ENCODE results near the gene AGAP1. TPM values are rescaled to one million over a fixed set of nuclear protein-coding genes. Genes with fewer than 3 reads are reported as not detected.

The AGAP1 gene
- total RNA-seq, 1 donor from 2014 or later = 47.2 TPM

DNA sequence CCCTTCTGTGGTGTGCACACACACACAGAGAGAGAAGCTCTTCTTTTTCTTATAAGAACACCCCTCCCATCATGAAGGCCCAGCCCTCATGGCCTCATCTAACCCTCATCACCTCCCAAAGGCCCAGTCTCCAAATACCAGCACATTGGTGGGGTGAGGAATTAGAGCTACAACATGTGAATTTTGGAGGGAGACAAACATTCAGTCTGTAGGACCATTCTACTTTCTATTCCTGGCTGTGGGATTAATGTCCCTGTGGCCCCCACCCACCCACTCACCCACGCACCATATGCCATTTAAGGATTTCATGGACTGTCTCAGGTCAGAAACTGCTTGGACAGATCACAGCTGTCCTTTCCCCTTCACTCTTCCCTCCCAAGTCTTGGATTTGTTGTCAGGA lies 484.2 kb downstream of the AGAP1 start:
- Mint-ChIP-seq H3K4me1 (ENCODE audit: low read depth) (peaks cover 4% of the 10 kb centered on the region), H3K27me3 (no peaks in the 10 kb centered on the region), H3K36me3 (ENCODE audit: insufficient read depth) (peaks cover 5% of the 10 kb centered on the region), H3K27ac (no peak overlapping the region), H3K4me3 (ENCODE audit: low read depth) (no peak overlapping the region), H3K9me3 (ENCODE audit: low read depth) (no peaks in the 10 kb centered on the region)
- DNase-seq (ENCODE audit: low spot score, unreplicated experiment) = no peak
- TF ChIP-seq, protein P1, sequence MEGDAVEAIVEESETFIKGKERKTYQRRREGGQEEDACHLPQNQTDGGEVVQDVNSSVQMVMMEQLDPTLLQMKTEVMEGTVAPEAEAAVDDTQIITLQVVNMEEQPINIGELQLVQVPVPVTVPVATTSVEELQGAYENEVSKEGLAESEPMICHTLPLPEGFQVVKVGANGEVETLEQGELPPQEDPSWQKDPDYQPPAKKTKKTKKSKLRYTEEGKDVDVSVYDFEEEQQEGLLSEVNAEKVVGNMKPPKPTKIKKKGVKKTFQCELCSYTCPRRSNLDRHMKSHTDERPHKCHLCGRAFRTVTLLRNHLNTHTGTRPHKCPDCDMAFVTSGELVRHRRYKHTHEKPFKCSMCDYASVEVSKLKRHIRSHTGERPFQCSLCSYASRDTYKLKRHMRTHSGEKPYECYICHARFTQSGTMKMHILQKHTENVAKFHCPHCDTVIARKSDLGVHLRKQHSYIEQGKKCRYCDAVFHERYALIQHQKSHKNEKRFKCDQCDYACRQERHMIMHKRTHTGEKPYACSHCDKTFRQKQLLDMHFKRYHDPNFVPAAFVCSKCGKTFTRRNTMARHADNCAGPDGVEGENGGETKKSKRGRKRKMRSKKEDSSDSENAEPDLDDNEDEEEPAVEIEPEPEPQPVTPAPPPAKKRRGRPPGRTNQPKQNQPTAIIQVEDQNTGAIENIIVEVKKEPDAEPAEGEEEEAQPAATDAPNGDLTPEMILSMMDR (IDR thresholded peaks at IDR 0.05; ENCODE audit: unreplicated experiment) = no peak

DNA sequence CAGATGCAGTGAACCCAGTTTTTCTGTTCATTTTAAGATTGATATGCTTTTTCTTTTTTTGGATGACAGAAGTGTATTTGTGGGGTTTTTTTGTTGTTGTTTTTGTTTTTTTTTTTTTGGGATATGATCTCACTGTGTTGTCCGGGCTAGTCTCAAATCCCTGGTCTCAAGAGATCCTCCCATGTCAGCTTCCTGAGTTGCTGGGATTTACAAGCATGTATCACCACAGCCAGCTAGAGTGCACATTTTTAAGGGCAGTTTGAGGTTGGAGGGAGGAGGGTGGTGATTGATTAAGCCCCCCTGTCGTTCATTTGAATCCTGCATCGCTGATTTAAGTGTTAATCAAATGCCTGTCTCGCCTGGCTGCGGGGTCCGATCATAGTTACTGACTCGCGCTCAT lies 485.2 kb downstream of the AGAP1 start:
- DNase-seq (ENCODE audit: low spot score, unreplicated experiment) = no peak
- TF ChIP-seq, protein P1 (IDR thresholded peaks at IDR 0.05; ENCODE audit: unreplicated experiment) = no peak
- Mint-ChIP-seq H3K27ac (peak overlapping the region; percentile 79), H3K27me3 (no peaks in the 10 kb centered on the region), H3K4me1 (ENCODE audit: low read depth) (peaks cover 4% of the 10 kb centered on the region), H3K4me3 (ENCODE audit: low read depth) (no peak overlapping the region), H3K36me3 (ENCODE audit: insufficient read depth) (peaks cover 4% of the 10 kb centered on the region), H3K9me3 (ENCODE audit: low read depth) (no peaks in the 10 kb centered on the region)

DNA sequence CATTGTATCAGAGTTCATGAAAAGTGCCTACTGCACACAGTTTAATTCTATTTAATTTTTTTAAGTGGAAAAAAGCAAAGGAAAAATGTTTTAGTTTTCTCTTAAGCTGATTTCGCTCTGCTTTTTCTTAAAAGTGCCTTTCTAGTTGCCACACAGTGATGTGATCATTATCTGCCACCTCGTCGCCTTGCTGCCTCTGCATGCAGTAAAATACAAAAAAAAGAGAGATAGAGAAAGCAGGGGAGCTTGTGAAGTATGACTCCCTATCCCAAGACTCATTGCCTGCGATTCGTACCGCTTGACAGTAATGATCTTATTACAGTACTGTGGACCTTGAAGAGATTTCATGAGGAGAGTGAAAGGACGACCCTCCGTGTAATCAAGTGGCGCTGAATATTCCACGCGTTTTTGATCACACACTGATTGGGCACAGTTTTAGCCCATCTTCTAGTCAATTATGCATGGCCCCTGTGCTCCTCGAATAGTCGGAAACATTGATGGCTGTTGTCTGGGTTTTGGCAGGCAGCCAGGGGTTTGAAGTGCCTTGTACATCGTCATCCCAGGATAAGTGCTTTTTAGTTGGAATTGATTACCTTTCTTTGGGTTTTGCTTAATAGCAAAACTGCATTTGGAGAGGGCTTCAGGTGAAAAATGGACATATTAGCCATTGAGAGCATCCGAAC lies 486.1 kb downstream of the AGAP1 start:
- Mint-ChIP-seq H3K27me3 (no peaks in the 10 kb centered on the region), H3K4me1 (ENCODE audit: low read depth) (peaks cover 4% of the 10 kb centered on the region), H3K27ac (no peak overlapping the region), H3K4me3 (ENCODE audit: low read depth) (no peak overlapping the region), H3K9me3 (ENCODE audit: low read depth) (no peaks in the 10 kb centered on the region), H3K36me3 (ENCODE audit: insufficient read depth) (peaks cover 7% of the 10 kb centered on the region)
- DNase-seq (ENCODE audit: low spot score, unreplicated experiment) = no peak
- TF ChIP-seq, protein P1 (IDR thresholded peaks at IDR 0.05; ENCODE audit: unreplicated experiment) = no peak

DNA sequence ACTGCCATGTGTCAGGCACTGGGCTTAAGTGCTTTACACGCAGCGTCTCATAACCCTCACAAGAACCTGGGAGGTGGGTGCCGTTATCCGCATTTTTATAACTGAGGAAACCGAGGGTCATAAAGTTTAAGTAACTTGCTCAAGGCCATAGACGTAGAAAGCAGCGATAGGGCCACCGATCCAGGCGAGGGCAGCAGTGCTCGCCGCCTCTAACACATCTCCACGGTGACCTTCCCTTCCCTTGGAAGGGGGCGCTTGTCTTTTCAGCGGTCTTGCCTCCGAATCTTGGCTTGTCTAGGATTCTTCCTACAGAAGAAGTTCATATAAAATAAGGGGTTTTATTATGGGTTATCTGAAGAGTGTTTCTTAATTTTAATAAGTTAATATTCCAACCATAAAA lies 487.8 kb downstream of the AGAP1 start:
- Mint-ChIP-seq H3K27me3 (no peaks in the 10 kb centered on the region), H3K4me3 (ENCODE audit: low read depth) (no peak overlapping the region), H3K4me1 (ENCODE audit: low read depth) (peaks cover 4% of the 10 kb centered on the region), H3K9me3 (ENCODE audit: low read depth) (peaks cover 3% of the 10 kb centered on the region), H3K27ac (no peak overlapping the region), H3K36me3 (ENCODE audit: insufficient read depth) (peaks cover 6% of the 10 kb centered on the region)
- DNase-seq (ENCODE audit: low spot score, unreplicated experiment) = no peak
- TF ChIP-seq, protein P1 (IDR thresholded peaks at IDR 0.05; ENCODE audit: unreplicated experiment) = peak; percentile 22

DNA sequence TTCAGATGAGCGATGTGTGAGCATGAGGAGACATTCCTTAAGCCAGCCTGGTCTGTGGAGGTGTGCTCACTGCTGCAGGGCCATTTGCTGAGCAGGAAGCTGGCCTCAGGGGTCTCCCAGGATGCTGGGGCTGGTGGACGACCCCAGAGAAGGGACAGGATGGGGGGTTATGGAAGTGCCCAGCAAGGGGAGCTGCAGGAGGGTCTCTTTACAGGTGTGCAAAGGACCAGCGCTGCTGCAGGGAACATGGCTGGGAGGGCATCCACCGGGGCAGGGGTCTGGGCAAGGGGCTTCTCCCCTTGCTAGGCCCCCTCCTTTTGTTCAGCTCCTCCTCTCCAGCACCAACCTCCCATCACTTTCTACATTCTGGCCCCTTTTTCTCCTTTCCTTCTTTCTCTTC lies 489.2 kb downstream of the AGAP1 start:
- no peak for DNase-seq (ENCODE audit: low spot score, unreplicated experiment)
- H3K9me3 Mint-ChIP-seq (ENCODE audit: low read depth) = peaks cover 5% of the 10 kb centered on the region

More for the DNA sequence above, 489.2 kb downstream of the AGAP1 start:
- peaks cover 5% of the 10 kb centered on the region for H3K4me1 Mint-ChIP-seq (ENCODE audit: low read depth)
- no peak overlapping the region for H3K4me3 Mint-ChIP-seq (ENCODE audit: low read depth)
- H3K27me3 Mint-ChIP-seq = no peaks in the 10 kb centered on the region
- peaks cover 8% of the 10 kb centered on the region for H3K36me3 Mint-ChIP-seq (ENCODE audit: insufficient read depth)
- TF ChIP-seq, protein P1 (IDR thresholded peaks at IDR 0.05; ENCODE audit: unreplicated experiment) = no peak
- H3K27ac Mint-ChIP-seq = no peak overlapping the region

Measured in progenitor cell of endocrine pancreas (in vitro differentiated cells).